Effector memory CD4-positive, alpha-beta T cell (primary cell): ENCODE data around the gene AQP10.
"Not testable (repeated sequence)": the region's sequence is repeated elsewhere in the genome, so short reads cannot be mapped to it uniquely, and the experiment has no call there.

Experiments
- DNase-seq, 3 donors: peaks; one replicate each; pipeline ENCODE4 v3.0.0-alpha.2; 2020
- H3K27ac ChIP-seq: 2 replicates; pipeline ENCODE4 v1.7.0; 2013; ENCODE audit warnings: mild to moderate bottlenecking, low read length, moderate library complexity; ENCODE audit not compliant: insufficient read depth, poor library complexity, severe bottlenecking
- H3K27me3 ChIP-seq: replicated peaks from 2 replicates; pipeline ENCODE4 v1.7.0; 2013; ENCODE audit warnings: mild to moderate bottlenecking, low read length; ENCODE audit not compliant: insufficient read depth, control insufficient read depth, poor library complexity, severe bottlenecking
- H3K36me3 ChIP-seq: 2 replicates; pipeline ENCODE4 v1.7.0; 2013; ENCODE audit warnings: mild to moderate bottlenecking, low read length, moderate library complexity; ENCODE audit not compliant: control insufficient read depth, insufficient read depth
- H3K4me1 ChIP-seq: 2 replicates; pipeline ENCODE4 v1.7.0; 2013; ENCODE audit warnings: low read length, mild to moderate bottlenecking; ENCODE audit not compliant: control insufficient read depth, insufficient read depth, poor library complexity, severe bottlenecking
- H3K4me3 ChIP-seq: 2 replicates; pipeline ENCODE4 v1.7.0; 2013; ENCODE audit warnings: low read length, low read depth, mild to moderate bottlenecking; ENCODE audit not compliant: insufficient read depth, poor library complexity, severe bottlenecking
- H3K9me3 ChIP-seq: 2 replicates; pipeline ENCODE4 v1.7.0; 2013; ENCODE audit warnings: mild to moderate bottlenecking, low read length, moderate library complexity; ENCODE audit not compliant: control insufficient read depth

Gene AQP10

GRCh38 chr1:154329551-154330131 is 8.7 kb downstream of the AQP10 start:
- DNase-seq, result no peak
- Histone ChIP-seq H3K4me1 (peaks cover 62% of the 10 kb centered on the region), H3K36me3 (peaks cover 35% of the 10 kb centered on the region), H3K27ac (peak overlapping the region; percentile 87), H3K4me3 (peak overlapping the region; percentile 63), H3K9me3 (no peaks in the 10 kb centered on the region), H3K27me3 (no peaks in the 10 kb centered on the region)

- H3K4me3 ChIP-seq, result peak overlapping the region; percentile 63
- peak overlapping the region; percentile 87 for H3K27ac ChIP-seq
- DNase-seq, result no peak
- no peaks in the 10 kb centered on the region for H3K9me3 ChIP-seq
- H3K27me3 ChIP-seq, result no peaks in the 10 kb centered on the region
- peaks cover 68% of the 10 kb centered on the region for H3K4me1 ChIP-seq
- H3K36me3 ChIP-seq, result peaks cover 37% of the 10 kb centered on the region
These were observed 9.8 kb downstream of the AQP10 start for GRCh38 chr1:154330669-154331068.

GRCh38 chr1:154334079-154335024 is 13.5 kb downstream of the AQP10 start:
- peaks cover 71% of the 10 kb centered on the region for H3K4me1 ChIP-seq
- H3K36me3 ChIP-seq, result peaks cover 40% of the 10 kb centered on the region
- H3K9me3 ChIP-seq, result no peaks in the 10 kb centered on the region
- no peak for DNase-seq
- no peaks in the 10 kb centered on the region for H3K27me3 ChIP-seq
- H3K4me3 ChIP-seq, result no peak overlapping the region
- peak overlapping the region; percentile 52 for H3K27ac ChIP-seq

GRCh38 chr1:154335025-154335714 is 14.3 kb downstream of the AQP10 start:
- H3K36me3 ChIP-seq, result peaks cover 48% of the 10 kb centered on the region
- H3K4me3 ChIP-seq, result no peak overlapping the region
- peak; percentile 74 to 85 (median 81) for DNase-seq
- no peaks in the 10 kb centered on the region for H3K27me3 ChIP-seq
- peak overlapping the region; percentile 52 for H3K27ac ChIP-seq
- peaks cover 71% of the 10 kb centered on the region for H3K4me1 ChIP-seq
- no peaks in the 10 kb centered on the region for H3K9me3 ChIP-seq

GRCh38 chr1:154337253-154337894 is 16.5 kb downstream of the AQP10 start:
- peak overlapping the region; percentile 58 for H3K27ac ChIP-seq
- H3K36me3 ChIP-seq, result peaks cover 48% of the 10 kb centered on the region
- peak overlapping the region; percentile 20 for H3K4me3 ChIP-seq
- no peaks in the 10 kb centered on the region for H3K27me3 ChIP-seq
- peaks cover 77% of the 10 kb centered on the region for H3K4me1 ChIP-seq
- DNase-seq, result no peak
- H3K9me3 ChIP-seq, result no peaks in the 10 kb centered on the region

GRCh38 chr1:154338875-154339274 is 18.0 kb downstream of the AQP10 start:
- no peak for DNase-seq
- H3K4me1 ChIP-seq, result peaks cover 90% of the 10 kb centered on the region

GRCh38 chr1:154341366-154341765 is 20.5 kb downstream of the AQP10 start:
- H3K36me3 ChIP-seq, result peaks cover 59% of the 10 kb centered on the region
- H3K9me3 ChIP-seq, DNase-seq, H3K27me3 ChIP-seq, H3K4me3 ChIP-seq: not testable (repeated sequence)
- H3K4me1 ChIP-seq, result peaks cover 94% of the 10 kb centered on the region
- H3K27ac ChIP-seq, result peak overlapping the region; percentile 66

More at GRCh38 chr1:154338875-154339274, 18.0 kb downstream of the AQP10 start:
- H3K27me3 ChIP-seq, result no peaks in the 10 kb centered on the region
- no peaks in the 10 kb centered on the region for H3K9me3 ChIP-seq
- H3K27ac ChIP-seq, result peak overlapping the region; percentile 17
- peaks cover 44% of the 10 kb centered on the region for H3K36me3 ChIP-seq
- no peak overlapping the region for H3K4me3 ChIP-seq

GRCh38 chr1:154342132-154342531 is 21.2 kb downstream of the AQP10 start:
- no peak for DNase-seq
- peaks cover 97% of the 10 kb centered on the region for H3K4me1 ChIP-seq
- H3K36me3 ChIP-seq, result peaks cover 65% of the 10 kb centered on the region
- H3K27me3 ChIP-seq, result no peaks in the 10 kb centered on the region
- peak overlapping the region; percentile 53 for H3K4me3 ChIP-seq
- H3K27ac ChIP-seq, result peak overlapping the region; percentile 66
- no peaks in the 10 kb centered on the region for H3K9me3 ChIP-seq

- peaks cover 92% of the 10 kb centered on the region for H3K4me1 ChIP-seq
- peak overlapping the region; percentile 53 for H3K4me3 ChIP-seq
- H3K27ac ChIP-seq, result peak overlapping the region; percentile 66
- no peaks in the 10 kb centered on the region for H3K9me3 ChIP-seq
- peaks cover 70% of the 10 kb centered on the region for H3K36me3 ChIP-seq
- DNase-seq, result peak; percentile 66 to 68 (median 67)
- no peaks in the 10 kb centered on the region for H3K27me3 ChIP-seq
These were observed 22.1 kb downstream of the AQP10 start for GRCh38 chr1:154342836-154343472.
